Heart left ventricle (tissue), 13 donors: ENCODE measurements around the gene KCNJ2.

Source experiments
- CTCF ChIP-seq, 12 donors: fragments of 200-600 bp; sonication (generic) in 4 of 12; IDR thresholded peaks; one replicate each; pipeline versions ENCODE4 v1.5.0 to v1.8.0; 2018 to 2022; ENCODE audit warnings: antibody characterized with exemption in 12 of 12, mild to moderate bottlenecking in 5 of 12
- POLR2A ChIP-seq, 2 donors: fragments of 450-650 bp; IDR thresholded peaks; one replicate each; pipeline ENCODE4 v1.6.1; 2017; ENCODE audit warnings: antibody characterized with exemption in 2 of 2, mild to moderate bottlenecking in 2 of 2, moderate library complexity in 2 of 2
- donor health status: ischemic (EF 13 %, LVEDD 7.1; RV severe dilation, severe dysfunction).
- donor health status: DM: no; HTN: yes; CAD: no.
- donor health status: DM: no; HTN: no; CAD: no.
- donor health status: ischemic (EF 25% LVEDD 6.9; RV normal size, moderate dysfunction).
- donor health status: ischemic (EF 25% LVEDD 5.7; RV mildly dilated, moderate dysfunction).
- donor health status: ischemic (EF 35%, LVEDD 5.7; RV mildly dilated, moderate dysfunction).
- donor health status: nonischemic (EF 11% LVEDD 7.7; RV severe dilation, severe dysfunction).
- donor health status: DM: yes; HTN: yes; CAD: no.
- donor health status: PGD.
- donor health status: ischemic (EF 29% LVEDD 5.4; RV normal size, mild dysfunction).
- donor health status: nonischemic (EF 23%, LVEDD 6.1; RV moderate dilation, normal function).

GRCh38 chr17:70169709-70170597 lies 621 bp downstream of the KCNJ2 start:
- TF ChIP-seq CTCF (IDR thresholded peaks at IDR 0.05) (no peak), POLR2A (IDR thresholded peaks at IDR 0.05) (no peak)
